Testis (tissue), 2 donors: Measurements from ENCODE around the gene FOXJ3.

Experiments
- POLR2A ChIP-seq: fragments of 450-650 bp; IDR thresholded peaks from one replicate; pipeline ENCODE4 v1.6.1; 2017; ENCODE audit warnings: antibody characterized with exemption, mild to moderate bottlenecking, moderate library complexity
- TF ChIP-seq, protein P1 (sequence below), 3 experiments: fragments of 450-650 bp in 2 of 3; fragments of 200-600 bp in 1 of 3; sonication (generic) in 1 of 3; IDR thresholded peaks; one replicate each; pipeline ENCODE4 v1.5.1; 2016 to 2019; ENCODE audit warnings: antibody characterized with exemption in 3 of 3, mild to moderate bottlenecking in 2 of 3, moderate library complexity in 1 of 3

DNA sequence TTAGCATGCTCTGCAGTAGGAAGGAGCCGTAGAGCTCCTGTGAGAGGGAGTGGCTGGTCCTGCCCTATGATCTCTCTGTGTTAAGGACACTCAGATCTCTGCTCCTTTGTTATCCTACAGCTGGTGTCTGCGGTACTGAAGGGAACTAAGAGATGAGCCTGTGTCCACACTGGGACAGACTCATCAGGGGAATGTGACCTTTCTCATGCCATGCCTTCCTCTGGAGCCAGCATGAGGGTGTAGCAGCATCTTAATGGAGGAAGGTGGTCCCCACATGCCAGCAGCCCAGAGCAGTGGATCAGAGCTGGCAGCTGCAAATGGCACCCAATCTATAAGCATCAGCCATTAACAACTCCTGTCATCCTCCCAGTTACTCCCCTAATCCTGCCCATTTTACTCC, 206.5 kb downstream of the FOXJ3 start:
- TF ChIP-seq, protein P1, sequence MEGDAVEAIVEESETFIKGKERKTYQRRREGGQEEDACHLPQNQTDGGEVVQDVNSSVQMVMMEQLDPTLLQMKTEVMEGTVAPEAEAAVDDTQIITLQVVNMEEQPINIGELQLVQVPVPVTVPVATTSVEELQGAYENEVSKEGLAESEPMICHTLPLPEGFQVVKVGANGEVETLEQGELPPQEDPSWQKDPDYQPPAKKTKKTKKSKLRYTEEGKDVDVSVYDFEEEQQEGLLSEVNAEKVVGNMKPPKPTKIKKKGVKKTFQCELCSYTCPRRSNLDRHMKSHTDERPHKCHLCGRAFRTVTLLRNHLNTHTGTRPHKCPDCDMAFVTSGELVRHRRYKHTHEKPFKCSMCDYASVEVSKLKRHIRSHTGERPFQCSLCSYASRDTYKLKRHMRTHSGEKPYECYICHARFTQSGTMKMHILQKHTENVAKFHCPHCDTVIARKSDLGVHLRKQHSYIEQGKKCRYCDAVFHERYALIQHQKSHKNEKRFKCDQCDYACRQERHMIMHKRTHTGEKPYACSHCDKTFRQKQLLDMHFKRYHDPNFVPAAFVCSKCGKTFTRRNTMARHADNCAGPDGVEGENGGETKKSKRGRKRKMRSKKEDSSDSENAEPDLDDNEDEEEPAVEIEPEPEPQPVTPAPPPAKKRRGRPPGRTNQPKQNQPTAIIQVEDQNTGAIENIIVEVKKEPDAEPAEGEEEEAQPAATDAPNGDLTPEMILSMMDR (IDR thresholded peaks at IDR 0.05) = no peak
- TF ChIP-seq POLR2A = no peak
